GM12801 (cell line): ENCODE results near the gene SASH1.

Experiments used
- CTCF ChIP-seq: IDR thresholded peaks from one replicate; pipeline ENCODE4 v1.5.1; 2011; ENCODE audit warnings: control low read depth; ENCODE audit not compliant: insufficient read length; ENCODE audit errors: extremely low read depth

The SASH1 gene

DNA sequence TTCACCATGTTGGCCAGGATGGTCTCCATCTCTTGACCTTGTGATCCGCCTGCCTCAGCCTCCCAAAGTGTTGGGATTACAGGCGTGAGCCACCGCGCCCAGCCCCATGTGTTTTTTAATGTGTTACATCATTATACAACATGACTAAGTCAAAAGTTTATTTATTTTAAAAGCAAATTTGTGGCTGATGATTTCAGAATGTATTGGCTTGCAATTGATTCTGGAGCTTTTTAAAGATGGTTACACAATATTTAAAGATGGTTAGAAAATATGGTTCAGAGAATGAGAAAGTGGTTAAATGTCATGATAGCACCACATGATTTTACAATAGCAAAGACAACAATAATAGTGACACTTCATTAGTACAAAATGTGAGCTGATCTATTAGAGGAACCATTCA lies 80.5 kb downstream of the SASH1 start:
- TF ChIP-seq CTCF = no peak

- no peak for TF ChIP-seq CTCF
Measured at GRCh38 chr6:148423601-148424270, 81.1 kb downstream of the SASH1 start.

DNA sequence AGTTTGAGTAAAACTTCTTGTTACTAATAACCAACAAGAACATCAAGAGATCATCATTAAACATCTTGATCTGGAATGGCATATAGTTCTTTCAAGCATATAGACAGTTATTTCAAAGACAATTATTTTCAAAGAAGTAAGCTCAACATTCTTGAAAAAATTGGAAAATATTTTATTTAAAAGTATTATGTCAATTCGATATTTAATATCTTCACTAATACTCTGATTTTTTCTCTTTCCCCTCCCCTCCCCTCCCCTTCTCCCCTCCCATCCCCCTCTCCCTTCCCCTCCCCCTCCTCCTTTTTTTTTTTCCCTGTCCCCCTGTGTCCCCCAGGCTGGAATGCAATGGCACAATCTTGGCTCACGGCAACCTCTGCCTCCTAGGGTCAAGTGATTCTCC lies 82.8 kb downstream of the SASH1 start:
- no peak for TF ChIP-seq CTCF

- no peak for TF ChIP-seq CTCF
Measured at GRCh38 chr6:148426317-148426977, 83.8 kb downstream of the SASH1 start.

DNA sequence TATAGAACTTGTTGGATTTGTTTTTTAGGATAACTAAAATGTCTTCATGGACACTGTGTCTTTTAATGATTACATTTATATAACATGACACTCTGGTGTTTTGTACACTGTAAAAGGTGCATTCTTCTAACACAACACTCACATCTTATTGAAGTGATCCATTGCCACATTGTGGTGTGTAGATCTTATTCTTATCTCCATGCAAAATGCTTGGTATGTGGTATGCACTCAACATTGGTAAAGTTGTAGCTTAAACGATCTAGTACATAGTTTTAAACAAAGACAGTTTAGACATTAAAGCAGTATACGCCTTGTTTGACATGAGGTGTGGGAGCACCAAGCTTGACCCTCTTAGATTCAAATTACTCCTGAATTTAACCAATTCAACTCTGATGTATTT lies 84.7 kb downstream of the SASH1 start:
- no peak for TF ChIP-seq CTCF

DNA sequence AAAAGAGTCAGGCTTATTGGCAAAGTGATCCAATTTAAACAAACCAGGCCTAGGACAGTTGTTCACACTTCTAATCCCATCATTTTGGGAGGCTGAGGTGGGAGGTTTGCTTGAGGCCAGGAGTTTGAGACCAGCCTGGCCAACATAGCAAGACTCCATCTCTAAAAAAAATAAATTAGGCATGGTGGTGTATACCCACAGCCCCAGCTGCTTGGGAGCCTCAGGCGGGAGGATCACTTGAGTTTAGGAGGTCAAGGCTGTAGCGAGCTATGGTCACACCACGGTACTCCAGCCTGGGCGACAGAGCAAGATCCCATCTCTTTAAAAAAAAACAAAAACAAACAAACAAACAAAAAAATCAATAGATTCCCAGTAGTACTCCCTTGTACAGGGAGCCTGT lies 86.8 kb downstream of the SASH1 start:
- TF ChIP-seq CTCF = no peak

- TF ChIP-seq CTCF = no peak
Measured at GRCh38 chr6:148430897-148431296, 88.3 kb downstream of the SASH1 start.

DNA sequence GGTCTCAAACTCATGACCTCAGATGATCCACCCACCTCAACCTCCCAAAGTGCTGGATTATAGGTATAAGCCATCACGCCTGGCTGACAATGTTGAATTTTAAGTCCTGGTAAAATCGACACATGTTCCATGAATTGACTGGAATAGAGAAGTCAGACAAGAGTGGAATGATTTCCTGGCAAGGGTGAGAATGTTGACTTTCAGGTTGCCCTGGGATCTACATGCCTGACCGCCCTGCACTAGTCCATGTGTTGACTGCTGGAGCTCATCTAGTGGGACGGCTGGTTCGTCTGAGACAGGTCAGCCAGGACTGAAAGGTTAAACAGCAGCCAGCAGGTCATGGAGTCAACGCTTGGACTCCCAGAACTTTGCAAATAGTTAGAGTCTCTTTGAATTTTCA lies 88.8 kb downstream of the SASH1 start:
- no peak for TF ChIP-seq CTCF
